Smooth muscle cell (in vitro differentiated cells): Measurements from ENCODE around the gene STK35. TPM values are rescaled to one million over a fixed set of nuclear protein-coding genes. Genes with fewer than 3 reads are reported as not detected.

Experiments used
- DNase-seq: peaks from one replicate; lab custom pipeline; 2025; ENCODE audit not compliant: unreplicated experiment; lab: John Stamatoyannopoulos, UW
- H2AFZ ChIP-seq: fragments of 200-600 bp; sonication (generic); 2 replicates; pipeline ENCODE4 v1.6.0; 2016; ENCODE audit warnings: antibody characterized with exemption, low read depth, mild to moderate bottlenecking
- H3F3A ChIP-seq: fragments of 200-600 bp; sonication (generic); 2 replicates; pipeline ENCODE4 v1.6.0; 2017; ENCODE audit warnings: antibody characterized with exemption, low read depth
- H3K27ac ChIP-seq: fragments of 200-600 bp; sonication (generic); 2 replicates; pipeline ENCODE4 v1.5.1; 2016; ENCODE audit warnings: low read depth, mild to moderate bottlenecking
- H3K27me3 ChIP-seq: fragments of 200-600 bp; sonication (generic); 2 replicates; pipeline ENCODE4 v1.6.1; 2016; ENCODE audit warnings: low read depth, mild to moderate bottlenecking
- H3K36me3 ChIP-seq: fragments of 200-600 bp; sonication (generic); 2 replicates; pipeline ENCODE4 v1.5.1; 2016; ENCODE audit warnings: low read depth
- H3K4me1 ChIP-seq: fragments of 200-600 bp; sonication (generic); 2 replicates; pipeline ENCODE4 v1.5.1; 2016; ENCODE audit warnings: low read depth
- H3K4me2 ChIP-seq: fragments of 200-600 bp; sonication (generic); 2 replicates; pipeline ENCODE4 v1.6.0; 2016; ENCODE audit warnings: mild to moderate bottlenecking
- H3K4me3 ChIP-seq: fragments of 200-600 bp; sonication (generic); 2 replicates; pipeline ENCODE4 v1.5.1; 2016; ENCODE audit warnings: mild to moderate bottlenecking
- H3K79me2 ChIP-seq: fragments of 200-600 bp; sonication (generic); 2 replicates; pipeline ENCODE4 v1.6.0; 2016; ENCODE audit warnings: low read depth, mild to moderate bottlenecking
- H3K9ac ChIP-seq: fragments of 200-600 bp; sonication (generic); 2 replicates; pipeline ENCODE4 v1.6.0; 2016; ENCODE audit warnings: low read depth
- H3K9me3 ChIP-seq: fragments of 200-600 bp; sonication (generic); replicated peaks from 2 replicates; pipeline ENCODE4 v1.5.1; 2016; ENCODE audit warnings: low read depth
- H4K20me1 ChIP-seq: fragments of 200-600 bp; sonication (generic); 2 replicates; pipeline ENCODE4 v1.6.0; 2016; ENCODE audit warnings: low read depth
- CTCF ChIP-seq: fragments of 200-600 bp; sonication (generic); IDR thresholded peaks from 2 replicates; pipeline ENCODE4 v1.5.1; 2017; ENCODE audit warnings: borderline replicate concordance, mild to moderate bottlenecking, antibody characterized with exemption; ENCODE audit not compliant: insufficient read depth, poor library complexity, severe bottlenecking
- WGBS: methylation state at CpG from one replicate; pipeline ENCODE4 v1.1.7; 2016; ENCODE audit warnings: low lambda C conversion rate; 5-methylcytosine and 5-hydroxymethylcytosine counted together
- polyA plus RNA-seq: library from polyadenylated mRNA; unstranded; fragments of >200 nt; fragmentation: Nextera tagmentation; extraction: Ambion mirVana; gene quantifications from 2 replicates; pipeline ENCODE4 v1.2.1, GENCODE V29; 2016
- total RNA-seq: library from RNA; depleted of rRNA; stranded (reverse); fragments of >200 nt; gene quantifications from 2 replicates; pipeline ENCODE4 v1.2.3, GENCODE V29; 2014

STK35 gene
- total and polyA plus RNA-seq, 2 experiments from 2014 or later = 9.6 to 14.6 TPM

DNA sequence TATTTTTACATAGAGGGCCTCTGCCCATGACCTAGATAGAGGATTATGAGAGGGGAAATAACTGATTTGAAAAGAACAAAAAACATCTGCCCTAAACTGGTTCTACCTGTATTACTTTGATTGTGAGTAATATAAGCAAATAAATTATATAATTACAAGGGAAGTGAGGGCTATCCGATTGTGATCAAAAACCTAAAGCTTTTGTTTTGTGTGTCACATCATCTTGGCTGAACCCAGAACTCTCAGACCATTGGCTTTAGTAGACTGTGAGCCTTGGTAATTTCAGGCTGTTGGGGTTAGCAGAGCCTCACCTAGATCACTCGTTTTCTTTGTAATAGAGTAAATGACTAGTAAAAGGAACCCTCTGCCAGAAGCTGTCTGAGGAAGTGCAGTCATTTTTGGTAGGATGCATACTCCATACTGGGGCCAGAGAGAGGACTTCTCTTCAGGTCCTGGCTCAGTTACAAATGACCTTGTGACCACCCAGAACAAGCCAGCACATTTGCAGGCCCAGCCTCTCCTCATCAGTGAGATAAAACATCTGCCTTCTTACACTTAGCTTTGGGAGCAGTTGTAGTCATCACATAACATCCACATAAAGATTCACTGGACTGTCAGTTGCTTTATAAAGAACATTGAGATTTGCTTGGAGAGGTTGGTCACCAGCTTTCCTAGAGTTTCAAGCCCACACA, 13.5 kb downstream of the STK35 start:
- H3K36me3 ChIP-seq = peaks cover 10% of the 10 kb centered on the region
- no peak for TF ChIP-seq CTCF
- H3K9me3 ChIP-seq = no peaks in the 10 kb centered on the region
- H3K4me2 ChIP-seq = no peak overlapping the region
- peaks cover 98% of the 10 kb centered on the region for H3K79me2 ChIP-seq
- H3K4me1 ChIP-seq = no peaks in the 10 kb centered on the region
- H3K27me3 ChIP-seq = no peaks in the 10 kb centered on the region
- H4K20me1 ChIP-seq = peaks cover 100% of the 10 kb centered on the region
- H2AFZ ChIP-seq = no peak overlapping the region
- no peaks in the 10 kb centered on the region for H3F3A ChIP-seq
- DNase-seq = no peak
- no peak overlapping the region for H3K9ac ChIP-seq
- H3K27ac ChIP-seq = no peak overlapping the region
- no peak overlapping the region for H3K4me3 ChIP-seq
- 86% methylated on average over 2 of the region's 2 CpGs for WGBS

DNA sequence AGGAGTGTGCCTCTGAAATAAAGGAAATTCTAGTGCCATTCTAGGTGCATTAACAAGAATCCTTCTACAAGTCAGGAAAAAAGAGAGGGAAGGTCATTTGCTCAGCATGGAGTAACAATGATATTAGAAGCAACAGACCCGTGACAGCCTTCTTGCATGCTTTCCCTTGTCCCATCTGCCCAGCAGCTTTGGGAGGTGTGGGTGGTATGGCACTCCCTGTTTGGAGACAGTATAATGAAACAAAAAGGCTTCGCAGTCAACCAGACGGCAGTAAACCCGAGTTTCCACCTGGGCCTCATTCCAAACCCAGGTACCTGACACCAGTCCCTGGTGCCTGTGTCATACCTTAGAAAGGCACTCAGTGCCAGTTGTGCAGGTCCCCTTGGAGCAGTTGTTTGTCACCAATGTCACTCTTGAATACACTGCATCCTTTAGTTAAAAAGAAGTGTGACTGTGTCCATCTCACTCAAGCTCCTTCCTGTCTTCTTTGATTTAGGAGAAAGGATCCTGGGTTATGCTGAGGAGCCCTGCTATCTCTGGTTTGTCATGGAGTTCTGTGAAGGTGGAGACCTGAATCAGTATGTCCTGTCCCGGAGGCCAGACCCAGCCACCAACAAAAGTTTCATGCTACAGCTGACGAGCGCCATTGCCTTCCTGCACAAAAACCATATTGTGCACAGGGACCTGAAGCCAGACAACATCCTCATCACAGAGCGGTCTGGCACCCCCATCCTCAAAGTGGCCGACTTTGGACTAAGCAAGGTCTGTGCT, 14.7 kb downstream of the STK35 start:
- Histone ChIP-seq H3K27ac (no peak overlapping the region), H3K9ac (no peak overlapping the region), H3K79me2 (peaks cover 97% of the 10 kb centered on the region), H3K4me1 (no peaks in the 10 kb centered on the region), H3K4me2 (no peak overlapping the region), H3K9me3 (no peaks in the 10 kb centered on the region), H3K27me3 (no peaks in the 10 kb centered on the region), H3K4me3 (no peak overlapping the region), H2AFZ (no peak overlapping the region), H4K20me1 (peaks cover 100% of the 10 kb centered on the region), H3F3A (no peaks in the 10 kb centered on the region), H3K36me3 (peaks cover 10% of the 10 kb centered on the region)
- TF ChIP-seq CTCF = no peak
- 95% methylated on average over 9 of the region's 9 CpGs for WGBS
- no peak for DNase-seq

DNA sequence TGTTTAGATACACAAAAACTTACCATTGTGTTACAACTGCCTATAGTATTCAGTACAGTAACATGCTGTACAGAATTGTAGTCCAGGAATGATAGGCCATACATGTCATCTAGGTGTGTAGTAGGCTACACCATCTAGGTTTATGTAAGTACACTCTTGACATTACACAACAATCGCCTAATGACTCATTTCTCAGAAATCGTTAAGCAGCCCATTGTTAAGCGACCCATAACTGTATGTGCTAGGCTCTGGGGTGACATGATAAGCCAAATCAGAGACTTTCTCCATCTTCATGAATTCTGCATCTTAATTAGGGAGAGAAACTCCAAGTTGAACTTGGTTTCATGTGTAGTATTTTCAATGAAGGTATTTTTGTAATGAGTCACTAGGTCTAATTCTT, 17.2 kb downstream of the STK35 start:
- Histone ChIP-seq H3K4me2 (no peak overlapping the region), H3K4me1 (no peaks in the 10 kb centered on the region), H3K27me3 (no peaks in the 10 kb centered on the region), H3K27ac (no peak overlapping the region), H3K4me3 (no peak overlapping the region), H3K36me3 (peaks cover 10% of the 10 kb centered on the region), H2AFZ (no peak overlapping the region), H4K20me1 (peaks cover 100% of the 10 kb centered on the region), H3F3A (no peaks in the 10 kb centered on the region), H3K9ac (no peak overlapping the region), H3K79me2 (peaks cover 96% of the 10 kb centered on the region), H3K9me3 (no peaks in the 10 kb centered on the region)
- DNase-seq = no peak
- 94% methylated on average over 3 of the region's 3 CpGs for WGBS
- no peak for TF ChIP-seq CTCF
